ENCODE results near the gene PTK6. TPM values are rescaled to one million over a fixed set of nuclear protein-coding genes. Genes with fewer than 3 reads are reported as not detected.

PTK6 gene
- total RNA-seq, 2 experiments from 2014 or later = 0.13 to 2.0 TPM

- Histone ChIP-seq H2AFZ (ENCODE audit: low read length) (no peak overlapping the region), H3K36me3 (ENCODE audit: insufficient read depth, low read length) (no peaks in the 10 kb centered on the region), H3K4me3 (ENCODE audit: low read depth, low read length, poor library complexity, severe bottlenecking) (no peak overlapping the region), H3K4me2 (ENCODE audit: low read length) (no peak overlapping the region), H3K27ac (ENCODE audit: low read depth, low read length, poor library complexity, severe bottlenecking) (no peak overlapping the region), H3K9me2 (ENCODE audit: insufficient read depth, low read length) (no peaks in the 10 kb centered on the region), H3K79me2 (ENCODE audit: insufficient read depth, low read depth, low read length) (no peaks in the 10 kb centered on the region), H3K4me1 (ENCODE audit: insufficient read depth, low read length, poor library complexity, severe bottlenecking) (peaks cover 36% of the 10 kb centered on the region), H3K9me3 (ENCODE audit: low read length) (no peaks in the 10 kb centered on the region), H4K20me1 (ENCODE audit: insufficient read depth, low read length) (no peaks in the 10 kb centered on the region)
- POLR2A ChIA-PET = interaction anchor here (1.6 kb wide), 1 partner anchor 99 kb away, joined by 4 read pairs; no protein-coding TSS in a partner anchor
- no peak for DNase-seq (ENCODE audit: low spot score)
- intact Hi-C loops (cut with micrococcal nuclease; ENCODE audit: unreplicated experiment) = no loop called here
- no TSS peak for BruUV-seq (replicated peaks)
- TF ChIP-seq EZH2phosphoT487 (IDR thresholded peaks at IDR 0.05; ENCODE audit: borderline replicate concordance, low read depth, low read length) = no peak
- TF ChIP-seq CTCF (conservative IDR thresholded peaks at IDR 0.05; ENCODE audit: low read length) = no peak
- CTCF ChIA-PET (ENCODE audit: unreplicated experiment) = no interaction called here
Measured at GRCh38 chr20:63542696-63543095, 5.5 kb upstream of the PTK6 start.

GRCh38 chr20:63542031-63542559 lies 4.9 kb upstream of the PTK6 start:
- Histone ChIP-seq H3K4me2 (ENCODE audit: low read length) (no peak overlapping the region), H3K9me2 (ENCODE audit: insufficient read depth, low read length) (no peaks in the 10 kb centered on the region), H3K27ac (ENCODE audit: low read depth, low read length, poor library complexity, severe bottlenecking) (no peak overlapping the region), H2AFZ (ENCODE audit: low read length) (no peak overlapping the region), H4K20me1 (ENCODE audit: insufficient read depth, low read length) (no peaks in the 10 kb centered on the region), H3K9me3 (ENCODE audit: low read length) (no peaks in the 10 kb centered on the region), H3K79me2 (ENCODE audit: insufficient read depth, low read depth, low read length) (no peaks in the 10 kb centered on the region), H3K4me1 (ENCODE audit: insufficient read depth, low read length, poor library complexity, severe bottlenecking) (peaks cover 42% of the 10 kb centered on the region), H3K4me3 (ENCODE audit: low read depth, low read length, poor library complexity, severe bottlenecking) (no peak overlapping the region), H3K36me3 (ENCODE audit: insufficient read depth, low read length) (no peaks in the 10 kb centered on the region)
- intact Hi-C loops (cut with micrococcal nuclease; ENCODE audit: unreplicated experiment) = no loop called here
- CTCF ChIA-PET (ENCODE audit: unreplicated experiment) = interaction anchor here (0.6 kb wide), 1 partner anchor 27 kb away, joined by 11 read pairs; no protein-coding TSS in a partner anchor
- POLR2A ChIA-PET = interaction anchor here (0.6 to 0.9 kb wide), 3 partner anchors 11 to 99 kb away, joined by 3 to 6 read pairs (median 4); no protein-coding TSS in a partner anchor
- no peak for DNase-seq (ENCODE audit: low spot score)
- BruUV-seq (replicated peaks) = no TSS peak
- TF ChIP-seq CTCF (conservative IDR thresholded peaks at IDR 0.05; ENCODE audit: low read length) = no peak

GRCh38 chr20:63541371-63541770 lies 4.2 kb upstream of the PTK6 start:
- no peak overlapping the region for H2AFZ ChIP-seq (ENCODE audit: low read length)
- H3K79me2 ChIP-seq (ENCODE audit: insufficient read depth, low read depth, low read length) = no peaks in the 10 kb centered on the region
- H4K20me1 ChIP-seq (ENCODE audit: insufficient read depth, low read length) = no peaks in the 10 kb centered on the region
- intact Hi-C loops (cut with micrococcal nuclease; ENCODE audit: unreplicated experiment) = no loop called here
- no peaks in the 10 kb centered on the region for H3K9me3 ChIP-seq (ENCODE audit: low read length)
- BruUV-seq (replicated peaks) = no TSS peak
- H3K4me1 ChIP-seq (ENCODE audit: insufficient read depth, low read length, poor library complexity, severe bottlenecking) = peaks cover 43% of the 10 kb centered on the region
- no peak for DNase-seq (ENCODE audit: low spot score)
- no peaks in the 10 kb centered on the region for H3K9me2 ChIP-seq (ENCODE audit: insufficient read depth, low read length)
- TF ChIP-seq CTCF (conservative IDR thresholded peaks at IDR 0.05; ENCODE audit: low read length) = no peak
- no peak for TF ChIP-seq EZH2phosphoT487 (IDR thresholded peaks at IDR 0.05; ENCODE audit: borderline replicate concordance, low read depth, low read length)
- no peaks in the 10 kb centered on the region for H3K36me3 ChIP-seq (ENCODE audit: insufficient read depth, low read length)
- ChIA-PET POLR2A (interaction anchor here (0.8 to 0.9 kb wide), 2 partner anchors 11 to 100 kb away, joined by 3 to 6 read pairs; no protein-coding TSS in a partner anchor), CTCF (ENCODE audit: unreplicated experiment) (no interaction called here)
- no peak overlapping the region for H3K27ac ChIP-seq (ENCODE audit: low read depth, low read length, poor library complexity, severe bottlenecking)
- no peak overlapping the region for H3K4me3 ChIP-seq (ENCODE audit: low read depth, low read length, poor library complexity, severe bottlenecking)
- no peak overlapping the region for H3K4me2 ChIP-seq (ENCODE audit: low read length)
